Jurkat, Clone E6-1 (cell line): Measurements from ENCODE around the gene CMTM7.

Experiments
- DNase-seq: peaks from one replicate; pipeline ENCODE4 v3.0.0-alpha.2; 2011; ENCODE audit warnings: low read depth, low spot score
- H3K4me3 ChIP-seq: 2 replicates; pipeline ENCODE4 v1.5.1; 2011; ENCODE audit warnings: mild to moderate bottlenecking, low read length, control low read depth, moderate library complexity

Gene CMTM7

GRCh38 chr3:32406486-32407408, 15.1 kb downstream of the CMTM7 start:
- no peak overlapping the region for H3K4me3 ChIP-seq
- no peak for DNase-seq

- no peak for DNase-seq
- no peak overlapping the region for H3K4me3 ChIP-seq
These were observed 19.0 kb downstream of the CMTM7 start for GRCh38 chr3:32410367-32411246.

- H3K4me3 ChIP-seq, result no peak overlapping the region
- DNase-seq, result no peak
These were observed 19.8 kb downstream of the CMTM7 start for GRCh38 chr3:32411442-32411841.

GRCh38 chr3:32412887-32413286, 21.2 kb downstream of the CMTM7 start:
- no peak for DNase-seq

GRCh38 chr3:32413845-32414521, 22.3 kb downstream of the CMTM7 start:
- no peak overlapping the region for H3K4me3 ChIP-seq
- no peak for DNase-seq

More at GRCh38 chr3:32412887-32413286, 21.2 kb downstream of the CMTM7 start:
- H3K4me3 ChIP-seq, result no peak overlapping the region

- no peak overlapping the region for H3K4me3 ChIP-seq
- DNase-seq, result no peak
These were observed 23.0 kb downstream of the CMTM7 start for GRCh38 chr3:32414522-32415202.

GRCh38 chr3:32419742-32420125, 28.1 kb downstream of the CMTM7 start:
- H3K4me3 ChIP-seq, result no peak overlapping the region

GRCh38 chr3:32420126-32421038, 28.7 kb downstream of the CMTM7 start:
- no peak overlapping the region for H3K4me3 ChIP-seq
- no peak for DNase-seq

More at GRCh38 chr3:32419742-32420125, 28.1 kb downstream of the CMTM7 start:
- DNase-seq, result no peak

GRCh38 chr3:32421185-32421584, 29.5 kb downstream of the CMTM7 start:
- H3K4me3 ChIP-seq, result no peak overlapping the region
- no peak for DNase-seq

GRCh38 chr3:32421991-32422859, 30.6 kb downstream of the CMTM7 start:
- no peak for DNase-seq
- H3K4me3 ChIP-seq, result no peak overlapping the region

GRCh38 chr3:32422943-32423342, 31.3 kb downstream of the CMTM7 start:
- DNase-seq, result no peak
- H3K4me3 ChIP-seq, result no peak overlapping the region

GRCh38 chr3:32423534-32423933, 31.9 kb downstream of the CMTM7 start:
- no peak overlapping the region for H3K4me3 ChIP-seq

GRCh38 chr3:32423956-32424557, 32.4 kb downstream of the CMTM7 start:
- DNase-seq, result no peak
- no peak overlapping the region for H3K4me3 ChIP-seq

More at GRCh38 chr3:32423534-32423933, 31.9 kb downstream of the CMTM7 start:
- no peak for DNase-seq

GRCh38 chr3:32424581-32425250, 33.1 kb downstream of the CMTM7 start:
- H3K4me3 ChIP-seq, result no peak overlapping the region
- peak; percentile 14 for DNase-seq

GRCh38 chr3:32428092-32429068, 36.7 kb downstream of the CMTM7 start:
- peak; percentile 24 for DNase-seq
- no peak overlapping the region for H3K4me3 ChIP-seq
